ENCODE results near the gene XIAP. TPM values are rescaled to one million over a fixed set of nuclear protein-coding genes. Genes with fewer than 3 reads are reported as not detected.

The XIAP gene
- polyA plus RNA-seq, 3 donors, result 2.1 to 10.0 (median 5.8) TPM

- H3K4me1 Mint-ChIP-seq, result peaks cover 16% of the 10 kb centered on the region
- Histone ChIP-seq H3K4me3 (replicated peaks in 1 of 3; ENCODE audit: low read depth in 2 of 3, low read length in 3 of 3) (no peak overlapping the region), H2AFZ (ENCODE audit: insufficient read depth, low read depth, low read length, poor library complexity, severe bottlenecking) (no peak overlapping the region), H3K79me2 (ENCODE audit: insufficient read depth, low read length) (no peaks in the 10 kb centered on the region), H3K27me3 (ENCODE audit: control insufficient read depth in 2 of 2, insufficient read depth in 2 of 2, low read length in 2 of 2) (no peaks in the 10 kb centered on the region), H3K36me3 (replicated peaks in 1 of 2; ENCODE audit: control insufficient read depth in 1 of 2, insufficient read depth in 2 of 2, low read length in 2 of 2) (no peaks in the 10 kb centered on the region), H4K20me1 (ENCODE audit: insufficient read depth, low read length) (no peaks in the 10 kb centered on the region), H3K27ac (ENCODE audit: low read depth in 1 of 2, low read length in 2 of 2) (no peak overlapping the region), H3K9ac (ENCODE audit: insufficient read depth, low read length, poor library complexity, severe bottlenecking) (no peak overlapping the region), H3K4me2 (replicated peaks; ENCODE audit: extremely low read depth, low read length, poor library complexity, severe bottlenecking) (peak overlapping the region; percentile 26), H3K4me1 (ENCODE audit: control insufficient read depth in 1 of 2, insufficient read depth in 2 of 2, low read length in 2 of 2) (peaks cover 8 to 14% of the 10 kb centered on the region in 2 donors), H3K9me3 (replicated peaks in 1 of 2; ENCODE audit: control insufficient read depth in 1 of 2, insufficient read depth in 1 of 2, low read length in 2 of 2) (no peaks in the 10 kb centered on the region)
- peaks cover 0 to 7% (median 2%) of the 10 kb centered on the region in 3 donors for H3K27me3 Mint-ChIP-seq (ENCODE audit: low read depth in 3 of 3)
- peak; percentile 21 to 49 (median 39) for DNase-seq
- H3K27ac Mint-ChIP-seq, result peak overlapping the region in 4 of 7 donors; percentile 54 to 84 (median 77)
- TF ChIP-seq CTCF (IDR thresholded peaks at IDR 0.05), result no peak
- intact Hi-C loops (cut with micrococcal nuclease), result no loop called here
- no CpG with 5 or more reads among the region's 1 CpG for WGBS (ENCODE audit: insufficient coverage)
- H3K4me3 Mint-ChIP-seq, result no peak overlapping the region
- H3K36me3 Mint-ChIP-seq, result no peaks in the 10 kb centered on the region
- H3K9me3 Mint-ChIP-seq, result peaks cover 0 to 5% (median 0%) of the 10 kb centered on the region in 7 donors
Measured at GRCh38 chrX:123851079-123851478, 8.8 kb upstream of the XIAP start.

GRCh38 chrX:123854329-123854728 is 5.5 kb upstream of the XIAP start:
- no peak overlapping the region for H3K4me3 ChIP-seq (replicated peaks in 1 of 3; ENCODE audit: low read depth in 2 of 3, low read length in 3 of 3)
- peaks cover 3 to 14% (median 4%) of the 10 kb centered on the region in 3 donors for H3K27me3 Mint-ChIP-seq (ENCODE audit: low read depth in 3 of 3)
- no peaks in the 10 kb centered on the region for H3K9me3 ChIP-seq (replicated peaks in 1 of 2; ENCODE audit: control insufficient read depth in 1 of 2, insufficient read depth in 1 of 2, low read length in 2 of 2)
- no peak for TF ChIP-seq CTCF (IDR thresholded peaks at IDR 0.05)
- H3K27ac ChIP-seq (ENCODE audit: low read depth in 1 of 2, low read length in 2 of 2), result no peak overlapping the region
- H4K20me1 ChIP-seq (ENCODE audit: insufficient read depth, low read length), result no peaks in the 10 kb centered on the region
- H3K79me2 ChIP-seq (ENCODE audit: insufficient read depth, low read length), result no peaks in the 10 kb centered on the region
- DNase-seq, result no peak
- peaks cover 19% of the 10 kb centered on the region for H3K4me1 Mint-ChIP-seq
- H3K27ac Mint-ChIP-seq, result peak overlapping the region in 2 of 7 donors; percentile 0 to 53
- no CpG with 5 or more reads among the region's 2 CpGs for WGBS (ENCODE audit: insufficient coverage)
- no peaks in the 10 kb centered on the region for H3K27me3 ChIP-seq (ENCODE audit: control insufficient read depth in 2 of 2, insufficient read depth in 2 of 2, low read length in 2 of 2)
- no peaks in the 10 kb centered on the region for H3K36me3 ChIP-seq (replicated peaks in 1 of 2; ENCODE audit: control insufficient read depth in 1 of 2, insufficient read depth in 2 of 2, low read length in 2 of 2)
- H2AFZ ChIP-seq (ENCODE audit: insufficient read depth, low read depth, low read length, poor library complexity, severe bottlenecking), result no peak overlapping the region
- peaks cover 12 to 20% of the 10 kb centered on the region in 2 donors for H3K4me1 ChIP-seq (ENCODE audit: control insufficient read depth in 1 of 2, insufficient read depth in 2 of 2, low read length in 2 of 2)
- H3K9ac ChIP-seq (ENCODE audit: insufficient read depth, low read length, poor library complexity, severe bottlenecking), result no peak overlapping the region
- peaks cover 0 to 1% of the 10 kb centered on the region in 2 donors for H3K36me3 Mint-ChIP-seq
- intact Hi-C loops (cut with micrococcal nuclease), result no loop called here
- H3K9me3 Mint-ChIP-seq, result peaks cover 0 to 8% (median 3%) of the 10 kb centered on the region in 7 donors
- no peak overlapping the region for H3K4me3 Mint-ChIP-seq
- H3K4me2 ChIP-seq (replicated peaks; ENCODE audit: extremely low read depth, low read length, poor library complexity, severe bottlenecking), result no peak overlapping the region

All from CD14-positive monocyte (primary cell).